HL-60 (cell line): ENCODE measurements around the gene CEACAM21.
"Not testable (repeated sequence)": the region's sequence is repeated elsewhere in the genome, so short reads cannot be mapped to it uniquely, and the experiment has no call there.

Experiments
- DNase-seq, 2 experiments: peaks; one replicate each; pipeline ENCODE4 v3.0.0-alpha.2; 2010 to 2020; ENCODE audit warnings: low read depth in 1 of 2, low spot score in 1 of 2
- H3K27ac ChIP-seq: fragments of 250-450 bp; sonication (Bioruptor Pico); replicated peaks from 2 replicates; pipeline ENCODE4 v1.5.1; 2020; ENCODE audit warnings: mild to moderate bottlenecking, moderate library complexity
- H3K27me3 ChIP-seq: fragments of 250-450 bp; sonication (Bioruptor Pico); 2 replicates; pipeline ENCODE4 v1.5.1; 2021; ENCODE audit warnings: mild to moderate bottlenecking, moderate library complexity; ENCODE audit not compliant: insufficient read depth, poor library complexity, severe bottlenecking
- H3K4me3 ChIP-seq: replicated peaks from 2 replicates; pipeline ENCODE4 v1.5.1; 2011; ENCODE audit warnings: mild to moderate bottlenecking, control low read depth, low read length; ENCODE audit not compliant: insufficient read depth
- GABPA ChIP-seq: IDR thresholded peaks from 2 replicates; pipeline ENCODE4 v1.6.1; 2012; ENCODE audit warnings: low read depth
- POLR2AphosphoS5 ChIP-seq: IDR thresholded peaks from 2 replicates; pipeline ENCODE4 v1.6.1; 2012; ENCODE audit warnings: low read depth
- REST ChIP-seq: IDR thresholded peaks from 2 replicates; pipeline ENCODE4 v1.6.1; 2012; ENCODE audit warnings: low read depth; ENCODE audit not compliant: insufficient replicate concordance
- SPI1 ChIP-seq: IDR thresholded peaks from 2 replicates; pipeline ENCODE4 v1.6.1; 2012; ENCODE audit warnings: low read depth, mild to moderate bottlenecking, borderline replicate concordance
- TF ChIP-seq, protein P1 (sequence below): IDR thresholded peaks from one replicate; pipeline ENCODE4 v1.5.1; 2011; ENCODE audit warnings: low read length, control low read depth, inconsistent platforms; ENCODE audit not compliant: insufficient read depth

The CEACAM21 gene

GRCh38 chr19:41578886-41579285, 2.9 kb downstream of the CEACAM21 start:
- DNase-seq: no peak
- H3K27me3 ChIP-seq: no peaks in the 10 kb centered on the region
- H3K4me3 ChIP-seq: no peak overlapping the region
- TF ChIP-seq REST (no peak), GABPA (no peak), SPI1 (no peak), POLR2AphosphoS5 (no peak)
- TF ChIP-seq, protein P1, sequence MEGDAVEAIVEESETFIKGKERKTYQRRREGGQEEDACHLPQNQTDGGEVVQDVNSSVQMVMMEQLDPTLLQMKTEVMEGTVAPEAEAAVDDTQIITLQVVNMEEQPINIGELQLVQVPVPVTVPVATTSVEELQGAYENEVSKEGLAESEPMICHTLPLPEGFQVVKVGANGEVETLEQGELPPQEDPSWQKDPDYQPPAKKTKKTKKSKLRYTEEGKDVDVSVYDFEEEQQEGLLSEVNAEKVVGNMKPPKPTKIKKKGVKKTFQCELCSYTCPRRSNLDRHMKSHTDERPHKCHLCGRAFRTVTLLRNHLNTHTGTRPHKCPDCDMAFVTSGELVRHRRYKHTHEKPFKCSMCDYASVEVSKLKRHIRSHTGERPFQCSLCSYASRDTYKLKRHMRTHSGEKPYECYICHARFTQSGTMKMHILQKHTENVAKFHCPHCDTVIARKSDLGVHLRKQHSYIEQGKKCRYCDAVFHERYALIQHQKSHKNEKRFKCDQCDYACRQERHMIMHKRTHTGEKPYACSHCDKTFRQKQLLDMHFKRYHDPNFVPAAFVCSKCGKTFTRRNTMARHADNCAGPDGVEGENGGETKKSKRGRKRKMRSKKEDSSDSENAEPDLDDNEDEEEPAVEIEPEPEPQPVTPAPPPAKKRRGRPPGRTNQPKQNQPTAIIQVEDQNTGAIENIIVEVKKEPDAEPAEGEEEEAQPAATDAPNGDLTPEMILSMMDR: no peak
- no peak overlapping the region for H3K27ac ChIP-seq

GRCh38 chr19:41581068-41581467, 5.1 kb downstream of the CEACAM21 start:
- H3K4me3 ChIP-seq, DNase-seq, H3K27me3 ChIP-seq, H3K27ac ChIP-seq: not testable (repeated sequence)

- not testable (repeated sequence) for H3K27me3 ChIP-seq, H3K4me3 ChIP-seq
Observed at GRCh38 chr19:41582577-41583182, 6.7 kb downstream of the CEACAM21 start.

DNA sequence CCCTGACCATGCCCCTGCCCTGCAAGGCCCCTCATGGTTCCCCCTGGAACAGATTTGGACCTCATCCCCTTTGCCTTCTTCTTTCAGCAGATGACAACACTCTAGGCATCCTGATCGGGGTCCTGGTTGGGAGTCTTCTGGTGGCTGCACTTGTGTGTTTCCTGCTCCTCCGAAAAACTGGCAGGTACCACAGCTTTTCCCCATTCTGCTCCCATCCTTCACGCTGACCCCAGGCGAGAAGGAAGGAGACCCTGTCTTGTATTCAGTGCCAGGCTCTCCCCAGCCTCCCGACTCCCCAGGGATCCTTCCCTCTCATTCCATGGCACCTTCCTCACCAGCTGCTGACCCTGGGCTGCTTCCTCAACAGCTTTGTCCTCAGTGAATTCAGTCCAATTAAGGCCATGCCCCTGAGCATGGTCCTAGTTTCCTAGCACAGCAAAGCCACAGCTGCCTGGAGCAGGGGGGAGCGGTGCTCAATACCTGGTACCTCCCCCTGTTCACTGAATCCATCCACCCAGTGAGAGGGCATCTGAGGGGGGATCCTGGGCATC, 8.4 kb downstream of the CEACAM21 start:
- Histone ChIP-seq H3K27me3 (no peaks in the 10 kb centered on the region), H3K27ac (no peak overlapping the region), H3K4me3 (no peak overlapping the region)
- no peak for DNase-seq
- no peak for TF ChIP-seq POLR2AphosphoS5
- TF ChIP-seq REST: no peak
- TF ChIP-seq, protein P1: no peak
- TF ChIP-seq SPI1: no peak
- no peak for TF ChIP-seq GABPA

More at GRCh38 chr19:41582577-41583182, 6.7 kb downstream of the CEACAM21 start:
- H3K27ac ChIP-seq, DNase-seq: not testable (repeated sequence)

GRCh38 chr19:41584931-41585330, 9.0 kb downstream of the CEACAM21 start:
- H3K4me3 ChIP-seq: no peak overlapping the region
- H3K27me3 ChIP-seq: no peaks in the 10 kb centered on the region
- H3K27ac ChIP-seq: no peak overlapping the region
- no peak for TF ChIP-seq GABPA
- TF ChIP-seq SPI1: no peak
- TF ChIP-seq, protein P1: no peak
- TF ChIP-seq REST: no peak
- TF ChIP-seq POLR2AphosphoS5: no peak
- no peak for DNase-seq
